Calu3 (cell line): Measurements from ENCODE around the gene TPRA1. TPM values are rescaled to one million over a fixed set of nuclear protein-coding genes. Genes with fewer than 3 reads are reported as not detected.

Experiments
- BruUV-seq: library from RNA; stranded (reverse); fragments of 400-500 nt; replicated peaks from 2 replicates; lab custom pipeline; 2021; lab: Mats Ljungman, UMichigan
- CTCF ChIA-PET: fragments of 300-600 bp; sonication (Branson Sonifier 250); formaldehyde crosslinking; loops from one replicate; lab custom pipeline; 2022; ENCODE audit warnings: antibody characterized with exemption; lab: Charles Lee
- DNase-seq: peaks from one replicate; pipeline ENCODE4 v3.0.0; 2022
- H3K27ac Mint-ChIP-seq: one replicate; pipeline ENCODE4 v1.8.0; 2022; ENCODE audit warnings: mixed read lengths; ENCODE audit not compliant: unreplicated experiment
- H3K27me3 Mint-ChIP-seq: one replicate; pipeline ENCODE4 v1.8.0; 2022; ENCODE audit warnings: mixed read lengths; ENCODE audit not compliant: unreplicated experiment
- H3K36me3 Mint-ChIP-seq: one replicate; pipeline ENCODE4 v1.8.0; 2022; ENCODE audit warnings: mild to moderate bottlenecking, moderate library complexity, mixed read lengths; ENCODE audit not compliant: insufficient read depth, unreplicated experiment
- H3K4me1 Mint-ChIP-seq: one replicate; pipeline ENCODE4 v1.8.0; 2022; ENCODE audit warnings: mild to moderate bottlenecking, low read depth, mixed read lengths; ENCODE audit not compliant: unreplicated experiment
- H3K4me3 Mint-ChIP-seq: one replicate; pipeline ENCODE4 v1.8.0; 2022; ENCODE audit warnings: mild to moderate bottlenecking, low read depth, moderate library complexity, mixed read lengths; ENCODE audit not compliant: unreplicated experiment
- H3K9me3 Mint-ChIP-seq: one replicate; pipeline ENCODE4 v1.8.0; 2022; ENCODE audit warnings: low read depth, mixed read lengths; ENCODE audit not compliant: unreplicated experiment
- CTCF ChIP-seq: fragments of 200-600 bp; IDR thresholded peaks from one replicate; pipeline ENCODE4 v1.8.0; 2022; ENCODE audit warnings: antibody characterized with exemption; ENCODE audit not compliant: unreplicated experiment
- intact Hi-C: fragments of 100-400 bp; cut with micrococcal nuclease; formaldehyde crosslinking; loops from one replicate; pipeline ENCODE4 v1.10.0; 2022; ENCODE audit not compliant: unreplicated experiment
- total RNA-seq: library from RNA; stranded (reverse); gene quantifications from 2 replicates; pipeline ENCODE4 v1.2.3, GENCODE V29; 2022

Gene TPRA1
- total RNA-seq, 1 experiment from 2014 or later, result 66.4 TPM

- no peak for DNase-seq
- Mint-ChIP-seq H3K27me3 (peaks cover 24% of the 10 kb centered on the region), H3K36me3 (peaks cover 12% of the 10 kb centered on the region), H3K4me3 (no peak overlapping the region), H3K27ac (no peak overlapping the region), H3K9me3 (no peaks in the 10 kb centered on the region), H3K4me1 (no peaks in the 10 kb centered on the region)
- BruUV-seq, result no TSS peak
- TF ChIP-seq CTCF, result no peak
- CTCF ChIA-PET, result interaction anchor here (1.2 kb wide), 1 partner anchor 9 kb away, joined by 4 read pairs; no protein-coding TSS in a partner anchor
- intact Hi-C loops, result no loop called here
Observed at GRCh38 chr3:127624063-127624462, 33.5 kb upstream of the TPRA1 start.

- Mint-ChIP-seq H3K4me1 (no peaks in the 10 kb centered on the region), H3K36me3 (peaks cover 12% of the 10 kb centered on the region), H3K4me3 (no peak overlapping the region), H3K27ac (no peak overlapping the region), H3K27me3 (peaks cover 13% of the 10 kb centered on the region), H3K9me3 (no peaks in the 10 kb centered on the region)
- TF ChIP-seq CTCF, result no peak
- CTCF ChIA-PET, result no interaction called here
- DNase-seq, result no peak
- intact Hi-C loops, result no loop called here
- BruUV-seq, result no TSS peak
Observed at GRCh38 chr3:127622772-127623576, 32.4 kb upstream of the TPRA1 start.

DNA sequence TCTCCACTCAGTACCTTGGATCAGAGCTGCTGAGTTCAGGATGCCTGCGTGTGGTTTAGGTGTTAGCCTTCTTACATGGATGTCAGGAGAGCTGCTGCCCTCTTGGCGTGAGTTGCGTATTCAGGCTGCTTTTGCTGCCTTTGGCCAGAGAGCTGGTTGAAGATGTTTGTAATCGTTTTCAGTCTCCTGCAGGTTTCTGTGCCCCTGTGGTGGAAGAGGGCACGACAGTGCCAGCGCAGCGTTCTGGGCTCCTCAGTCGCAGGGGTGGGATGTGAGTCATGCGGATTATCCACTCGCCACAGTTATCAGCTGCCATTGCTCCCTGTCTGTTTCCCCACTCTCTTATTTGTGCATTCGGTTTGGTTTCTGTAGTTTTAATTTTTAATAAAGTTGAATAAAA is 31.5 kb upstream of the TPRA1 start:
- no peak overlapping the region for H3K27ac Mint-ChIP-seq
- no TSS peak for BruUV-seq
- TF ChIP-seq CTCF, result no peak
- CTCF ChIA-PET, result interaction anchor here (1.3 kb wide), 1 partner anchor 9 kb away, joined by 3 read pairs; no protein-coding TSS in a partner anchor
- no peak for DNase-seq
- H3K27me3 Mint-ChIP-seq, result peaks cover 4% of the 10 kb centered on the region
- no peaks in the 10 kb centered on the region for H3K4me1 Mint-ChIP-seq
- H3K36me3 Mint-ChIP-seq, result peaks cover 12% of the 10 kb centered on the region
- H3K4me3 Mint-ChIP-seq, result no peak overlapping the region
- intact Hi-C loops, result no loop called here
- H3K9me3 Mint-ChIP-seq, result no peaks in the 10 kb centered on the region

DNA sequence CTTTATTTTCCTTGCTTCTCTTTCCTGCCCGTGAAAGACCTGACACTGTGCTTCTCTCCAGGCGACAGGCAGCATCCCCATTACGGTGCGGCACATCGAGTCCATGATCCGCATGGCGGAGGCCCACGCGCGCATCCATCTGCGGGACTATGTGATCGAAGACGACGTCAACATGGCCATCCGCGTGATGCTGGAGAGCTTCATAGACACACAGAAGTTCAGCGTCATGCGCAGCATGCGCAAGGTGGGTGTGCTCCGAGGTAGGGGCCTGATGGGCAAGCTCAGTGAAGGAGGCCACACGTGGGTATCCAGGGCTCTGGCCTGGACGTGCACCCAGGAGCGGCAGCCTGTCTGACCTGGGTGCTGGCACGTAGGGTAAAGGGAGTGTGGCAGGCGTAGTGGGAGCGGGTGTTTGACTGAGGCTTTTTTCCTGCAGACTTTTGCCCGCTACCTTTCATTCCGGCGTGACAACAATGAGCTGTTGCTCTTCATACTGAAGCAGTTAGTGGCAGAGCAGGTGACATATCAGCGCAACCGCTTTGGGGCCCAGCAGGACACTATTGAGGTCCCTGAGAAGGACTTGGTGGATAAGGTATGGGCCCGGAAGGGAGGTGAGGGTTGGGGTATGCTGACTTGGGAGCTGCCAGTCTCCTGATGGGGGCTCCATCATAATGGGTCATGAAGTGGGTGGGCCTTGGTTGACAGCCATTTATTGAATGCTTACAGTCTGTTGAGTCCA is 30.3 kb upstream of the TPRA1 start:
- H3K36me3 Mint-ChIP-seq, result peaks cover 12% of the 10 kb centered on the region

More for the DNA sequence above, 30.3 kb upstream of the TPRA1 start:
- no peak for DNase-seq
- no peak for TF ChIP-seq CTCF
- Mint-ChIP-seq H3K27ac (no peak overlapping the region), H3K4me3 (no peak overlapping the region), H3K4me1 (no peaks in the 10 kb centered on the region), H3K9me3 (no peaks in the 10 kb centered on the region), H3K27me3 (no peaks in the 10 kb centered on the region)
- CTCF ChIA-PET, result interaction anchor here (0.5 to 1.6 kb wide), 3 partner anchors 10 to 36 kb away, joined by 3 to 4 read pairs (median 4); partner anchors contain the start of gene MCM2
- intact Hi-C loops, result no loop called here
- BruUV-seq, result no TSS peak
